22Rv1 (cell line): ENCODE measurements around the gene TOB2.
"Not testable (repeated sequence)": the region's sequence is repeated elsewhere in the genome, so short reads cannot be mapped to it uniquely, and the experiment has no call there.

Source experiments
- CTCF ChIP-seq: fragments of 450-650 bp; IDR thresholded peaks from 2 replicates; pipeline ENCODE4 v1.5.1; 2017; ENCODE audit warnings: mild to moderate bottlenecking
- ZFX ChIP-seq: fragments of 450-650 bp; IDR thresholded peaks from 2 replicates; pipeline ENCODE4 v1.6.1; 2017; ENCODE audit warnings: antibody characterized with exemption, borderline replicate concordance

GRCh38 chr22:41433480-41433879 is 13.1 kb downstream of the TOB2 start:
- TF ChIP-seq CTCF, ZFX: not testable (repeated sequence)
